GM03348 (cell line): ENCODE data around the gene METTL6.
"Not testable (repeated sequence)": the region's sequence is repeated elsewhere in the genome, so short reads cannot be mapped to it uniquely, and the experiment has no call there.

Experiments
- DNase-seq: peaks from one replicate; pipeline ENCODE4 v3.0.0; 2012; ENCODE audit warnings: low spot score

The METTL6 gene

GRCh38 chr3:15450438-15451215 lies 23.3 kb upstream of the METTL6 start:
- DNase-seq: no peak

DNA sequence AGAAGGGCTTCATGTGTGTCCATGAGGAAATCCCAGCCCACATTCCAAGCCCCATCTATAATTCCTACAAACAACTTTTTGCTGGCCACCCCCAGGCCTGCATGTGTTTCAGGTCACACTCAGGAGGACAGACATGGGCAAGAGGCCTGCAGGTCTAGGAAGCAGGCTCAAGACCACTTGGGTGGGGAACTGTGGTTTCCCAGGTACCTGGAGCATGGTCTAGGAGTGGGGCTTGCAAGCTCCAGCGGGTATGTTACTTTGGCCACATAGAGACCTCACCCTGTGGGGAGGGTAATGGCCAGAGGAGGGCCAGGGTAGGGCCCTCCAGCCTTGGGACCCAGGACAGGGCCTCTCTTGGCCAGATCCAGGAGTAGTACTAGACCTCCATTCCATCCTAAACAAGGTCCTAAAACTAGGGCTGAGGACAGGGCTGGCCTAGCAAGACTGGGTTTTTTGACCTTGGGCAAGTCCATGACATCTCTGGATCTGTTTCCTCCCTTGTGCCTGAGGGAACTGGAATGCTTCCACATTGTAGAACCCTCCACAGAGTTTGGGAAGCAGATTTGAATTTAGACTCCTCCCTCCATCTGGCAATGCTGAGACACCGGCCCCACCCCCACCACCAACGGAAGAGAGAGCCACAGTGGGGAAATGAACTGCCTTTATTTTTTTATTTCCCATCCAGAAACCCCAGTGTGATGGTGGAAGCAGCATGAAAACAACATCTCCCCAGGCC lies 22.3 kb upstream of the METTL6 start:
- no peak for DNase-seq

DNA sequence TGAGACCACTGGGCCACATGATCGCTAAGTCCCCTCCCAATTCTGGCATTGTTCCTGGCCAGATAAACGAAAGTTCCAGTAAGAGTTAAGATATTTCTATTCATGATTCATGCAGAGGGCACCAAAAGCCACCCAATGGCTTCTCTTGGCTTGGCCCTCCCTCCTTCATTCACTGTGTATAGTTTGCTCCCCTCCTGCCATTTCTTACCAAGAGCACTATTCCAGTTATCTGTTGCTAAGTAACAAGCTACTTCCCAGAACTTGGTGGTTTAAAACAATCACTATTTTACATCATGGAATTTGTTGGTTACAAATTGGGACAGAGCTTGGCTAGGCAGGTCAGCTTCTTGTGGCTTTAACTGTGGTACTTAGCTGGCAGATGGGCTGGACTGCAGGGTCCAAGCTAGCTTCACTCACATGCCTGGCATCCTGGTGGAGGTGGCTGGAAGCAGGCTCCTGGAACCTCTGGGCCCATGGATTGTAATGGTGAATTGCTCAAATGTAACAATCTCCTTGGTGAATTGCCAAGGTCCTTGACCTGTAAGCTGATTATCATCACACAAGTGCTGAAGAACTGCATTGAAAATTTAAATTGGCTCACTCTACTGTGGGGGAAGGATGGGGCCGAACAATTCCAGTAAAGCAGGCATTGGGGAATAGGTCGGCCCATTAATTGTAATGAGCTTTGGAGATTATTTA lies 16.6 kb upstream of the METTL6 start:
- no peak for DNase-seq

DNA sequence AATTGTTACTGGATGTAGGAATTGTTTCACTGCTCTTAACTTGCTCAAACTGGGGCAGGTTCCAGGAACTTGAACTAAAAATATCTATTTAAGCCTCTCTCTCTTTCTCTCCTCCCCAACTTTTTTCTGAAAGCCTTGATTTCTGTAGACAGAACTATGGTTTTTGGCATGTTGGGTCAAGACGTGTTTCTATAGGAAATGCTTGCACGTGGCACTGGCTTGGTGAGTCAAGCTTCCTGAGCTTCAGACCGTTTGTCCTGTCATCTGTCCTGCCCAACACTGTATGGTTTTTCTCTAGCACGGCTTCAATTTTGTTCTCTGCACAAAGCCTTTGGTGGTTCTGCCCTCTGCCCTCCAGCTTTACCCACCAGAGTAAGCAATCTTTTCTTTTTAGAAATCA lies 13.5 kb upstream of the METTL6 start:
- no peak for DNase-seq

DNA sequence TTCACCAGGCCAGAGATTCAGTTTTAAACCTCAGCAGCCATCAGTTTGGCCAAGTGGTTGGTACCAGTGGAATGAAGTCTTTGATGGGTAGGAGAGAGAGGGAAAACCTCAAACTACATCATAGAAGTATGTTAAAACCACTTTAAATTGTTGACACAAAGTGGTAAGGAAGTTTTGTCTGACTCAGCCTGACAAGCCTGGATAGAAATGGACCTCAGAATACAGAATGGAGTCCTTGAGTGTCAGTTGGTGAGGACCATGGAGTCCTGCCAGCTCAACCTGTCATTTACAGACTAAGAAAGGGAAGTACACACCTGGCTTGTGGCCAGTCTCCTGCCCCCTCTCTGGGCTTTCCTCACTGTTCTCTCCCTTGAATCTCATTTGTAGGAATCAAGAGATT lies 12.1 kb upstream of the METTL6 start:
- no peak for DNase-seq

DNA sequence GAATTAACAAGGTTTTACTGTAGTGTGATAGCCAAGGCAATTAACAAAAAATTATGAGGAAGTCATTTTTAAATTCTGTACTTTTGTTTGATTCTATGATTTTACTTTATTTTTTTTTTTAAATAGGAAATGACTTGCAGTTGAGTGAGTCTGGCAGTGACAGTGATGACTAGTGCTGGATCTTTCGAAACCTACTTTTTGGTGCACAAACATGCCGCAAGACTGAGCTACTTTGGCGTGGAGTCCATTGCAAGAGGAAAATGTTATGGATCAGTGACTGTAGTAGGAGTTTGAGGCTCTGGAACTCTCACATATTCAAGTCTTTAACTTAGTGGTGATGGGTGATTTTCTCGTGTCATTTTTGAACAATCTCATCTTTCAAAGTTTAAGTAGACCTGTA lies 11.6 kb upstream of the METTL6 start:
- DNase-seq: peak; percentile 67

DNA sequence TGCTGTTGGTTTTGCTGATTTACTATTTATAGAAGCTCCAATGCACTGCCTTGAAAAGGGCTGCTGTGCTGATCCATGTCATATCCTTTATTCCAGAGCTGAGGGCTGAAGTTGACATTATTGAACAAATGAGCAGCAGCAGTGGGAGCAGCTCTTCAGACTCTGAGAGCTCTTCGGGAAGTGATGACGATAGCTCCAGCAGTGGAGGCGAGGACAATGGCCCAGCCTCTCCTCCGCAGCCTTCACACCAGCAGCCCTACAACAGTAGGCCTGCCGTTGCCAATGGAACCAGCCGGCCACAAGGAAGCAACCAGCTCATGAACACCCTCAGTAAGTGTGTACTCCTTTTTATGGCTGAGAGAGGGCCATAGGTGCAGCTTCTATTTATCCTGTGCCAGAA lies 8.9 kb upstream of the METTL6 start:
- DNase-seq: no peak

GRCh38 chr3:15434756-15435155 lies 7.4 kb upstream of the METTL6 start:
- DNase-seq: no peak

GRCh38 chr3:15433531-15433930 lies 6.2 kb upstream of the METTL6 start:
- DNase-seq: no peak

DNA sequence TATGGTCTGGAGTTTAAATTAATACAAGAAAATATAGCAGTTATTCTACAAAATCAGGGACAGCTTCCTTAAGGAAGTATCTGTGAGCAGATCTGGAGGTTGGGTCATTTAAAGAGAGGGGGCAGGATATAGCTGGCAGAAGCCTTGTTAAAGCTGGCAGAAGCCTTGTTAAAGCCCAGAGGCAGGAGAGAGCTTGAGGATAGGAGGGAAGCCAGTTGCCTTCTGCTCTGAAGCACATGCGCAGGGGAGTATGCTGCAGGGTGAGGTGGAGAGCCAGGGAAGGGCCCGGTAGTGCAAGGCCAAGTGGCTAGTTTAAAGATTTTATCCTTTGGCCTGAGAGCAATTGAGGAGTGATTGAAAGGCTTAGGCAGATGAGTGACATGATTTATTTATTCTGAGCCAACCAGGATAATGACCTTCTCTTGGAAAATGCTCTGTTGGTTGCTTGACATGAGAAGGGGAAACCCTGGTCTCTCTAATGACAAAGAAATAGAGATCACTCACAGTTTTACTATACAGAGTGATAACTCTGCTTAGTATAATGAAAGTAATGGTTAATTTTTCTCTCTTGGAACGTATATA lies 4.0 kb upstream of the METTL6 start:
- DNase-seq: no peak

- DNase-seq: no peak
Observed at GRCh38 chr3:15430624-15431023, 3.3 kb upstream of the METTL6 start.

DNA sequence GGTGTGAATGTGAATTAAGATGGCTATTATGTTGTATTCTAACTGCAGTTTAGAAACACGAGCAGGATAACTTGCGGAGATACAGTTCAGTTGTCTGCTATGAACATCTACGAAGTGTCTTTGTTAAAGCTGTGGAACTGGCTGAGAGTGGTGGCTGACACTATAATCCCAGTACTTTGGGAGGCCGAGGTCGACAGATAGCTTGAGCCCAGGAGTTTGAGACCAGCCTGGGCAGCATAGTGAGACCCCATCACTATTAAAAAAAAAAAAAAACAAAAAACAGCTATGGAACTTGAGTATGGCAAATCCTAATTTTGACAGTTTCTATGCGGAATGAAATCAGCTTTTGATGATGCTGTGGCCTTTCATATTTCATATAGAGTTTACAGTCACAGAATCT lies 1.7 kb upstream of the METTL6 start:
- no peak for DNase-seq

- DNase-seq: peak; percentile 68
Observed at GRCh38 chr3:15428539-15428938, 1.2 kb upstream of the METTL6 start.

DNA sequence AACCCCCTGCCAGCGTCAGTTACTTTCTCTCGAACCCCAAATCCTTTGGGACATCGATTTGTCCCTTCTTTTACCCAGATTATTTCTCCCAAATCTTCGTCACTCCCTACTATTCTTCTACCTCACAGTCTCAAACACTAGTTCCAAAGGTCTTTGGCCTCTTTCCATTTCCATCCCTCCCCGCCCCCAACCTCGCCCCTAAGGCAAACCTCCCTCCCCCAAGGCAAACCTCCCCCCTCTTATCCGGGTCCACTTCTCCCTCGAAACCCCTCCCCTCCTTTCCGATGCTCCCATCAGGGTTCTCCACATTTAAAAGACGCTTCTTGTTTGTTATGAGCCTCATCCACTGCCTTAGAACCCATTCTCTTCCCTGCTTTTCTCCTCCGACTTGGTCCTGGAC lies 637 bp upstream of the METTL6 start:
- DNase-seq: peak; percentile 28

GRCh38 chr3:15426579-15427118 lies 695 bp downstream of the METTL6 start:
- no peak for DNase-seq

GRCh38 chr3:15420871-15421270 lies 6.5 kb downstream of the METTL6 start:
- no peak for DNase-seq

GRCh38 chr3:15410966-15411365 lies 16.4 kb downstream of the METTL6 start:
- not testable (repeated sequence) for DNase-seq

DNA sequence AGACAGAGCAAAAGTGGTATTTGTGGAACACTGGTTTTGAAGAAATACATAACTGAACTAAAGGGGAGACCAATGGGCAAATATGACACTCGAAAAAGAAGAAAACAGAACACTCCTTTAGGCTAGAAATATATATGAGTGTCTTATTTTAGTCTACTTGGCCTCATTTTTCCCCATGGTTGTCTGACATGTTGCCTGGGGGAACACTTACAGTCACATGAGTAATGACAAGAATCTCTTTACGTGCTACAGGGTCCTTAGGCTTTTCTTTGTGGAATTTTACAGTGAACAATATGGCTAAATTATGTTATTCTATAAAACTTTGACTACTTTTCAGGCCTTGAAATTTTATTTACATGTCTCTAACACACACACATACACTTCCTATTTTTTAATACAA lies 17.6 kb downstream of the METTL6 start:
- no peak for DNase-seq

DNA sequence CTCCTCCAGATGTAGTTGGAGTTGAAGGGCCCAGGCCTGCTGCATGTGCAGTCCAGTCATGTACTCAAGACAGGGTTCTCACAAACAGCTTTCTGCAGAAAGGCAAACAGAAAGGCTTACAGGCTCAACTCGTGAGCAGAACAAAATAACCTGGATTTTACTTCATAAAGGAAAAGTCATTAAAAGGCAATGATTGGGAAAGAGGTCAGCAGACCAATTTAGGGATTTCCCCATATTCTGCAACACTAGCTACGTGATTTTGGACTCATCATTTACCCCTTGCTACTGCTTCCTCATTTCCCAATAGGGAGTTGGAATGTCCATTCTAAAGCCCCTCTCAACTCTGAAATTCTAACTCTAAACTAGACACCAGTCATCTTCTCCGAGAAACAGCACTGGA lies 18.1 kb downstream of the METTL6 start:
- DNase-seq: no peak

DNA sequence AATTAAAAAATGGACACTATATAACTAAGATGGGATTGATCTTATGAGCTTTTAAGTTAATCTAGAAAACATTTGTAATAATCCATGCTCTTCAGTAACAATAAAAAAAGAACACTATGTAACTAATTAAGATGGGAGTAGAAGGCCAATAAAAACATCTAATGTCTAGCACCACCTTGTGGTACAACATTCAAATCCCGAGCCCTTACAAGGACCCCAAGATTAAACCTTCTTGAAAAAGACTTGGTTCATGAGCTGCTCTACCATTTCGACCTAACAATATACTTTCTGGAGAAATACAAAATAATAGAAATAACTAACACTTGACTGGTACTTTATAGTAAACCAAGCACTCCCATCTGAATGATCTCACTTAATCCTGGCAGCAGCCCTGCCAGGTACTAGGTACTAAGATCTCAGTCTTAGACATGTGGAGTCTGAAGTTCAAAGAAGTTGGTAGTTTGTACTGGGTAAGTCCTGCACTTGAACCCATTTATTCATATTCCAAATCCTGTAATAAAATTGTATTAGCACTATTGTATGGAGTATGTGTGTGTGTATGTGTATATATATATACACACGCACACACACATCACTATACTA lies 21.8 kb downstream of the METTL6 start:
- peak; percentile 70 for DNase-seq

GRCh38 chr3:15404767-15405166 lies 22.6 kb downstream of the METTL6 start:
- DNase-seq: no peak

- no peak for DNase-seq
Observed at GRCh38 chr3:15403965-15404364, 23.4 kb downstream of the METTL6 start.
